Amygdala (tissue), 56 donors: Measurements from ENCODE around the gene ANGPTL5.
"Not testable (repeated sequence)": the region's sequence is repeated elsewhere in the genome, so short reads cannot be mapped to it uniquely, and the experiment has no call there.

Experiments used
- DNase-seq, 56 donors: peaks; one replicate each; lab custom pipeline; 2025; lab: John Stamatoyannopoulos, UW

Gene ANGPTL5

DNA sequence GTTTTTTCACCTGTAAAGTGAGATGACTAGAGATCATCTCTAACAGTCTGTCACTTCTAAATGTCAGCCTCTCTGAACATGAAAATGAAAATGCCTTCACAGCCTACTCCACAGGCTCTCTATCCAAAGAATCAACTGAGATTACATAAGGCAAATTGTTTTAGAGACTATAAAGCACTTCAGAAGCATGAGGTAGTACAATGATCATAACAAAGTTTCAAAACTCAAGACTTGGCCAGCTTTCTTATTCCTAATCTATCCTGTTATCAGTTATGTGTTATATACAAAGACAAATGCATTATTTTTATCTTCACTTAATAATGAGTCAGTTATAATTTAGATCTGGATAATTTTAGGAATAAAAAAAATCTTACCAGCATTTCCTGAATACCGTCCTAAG lies 21.8 kb downstream of the ANGPTL5 start:
- no peak for DNase-seq

DNA sequence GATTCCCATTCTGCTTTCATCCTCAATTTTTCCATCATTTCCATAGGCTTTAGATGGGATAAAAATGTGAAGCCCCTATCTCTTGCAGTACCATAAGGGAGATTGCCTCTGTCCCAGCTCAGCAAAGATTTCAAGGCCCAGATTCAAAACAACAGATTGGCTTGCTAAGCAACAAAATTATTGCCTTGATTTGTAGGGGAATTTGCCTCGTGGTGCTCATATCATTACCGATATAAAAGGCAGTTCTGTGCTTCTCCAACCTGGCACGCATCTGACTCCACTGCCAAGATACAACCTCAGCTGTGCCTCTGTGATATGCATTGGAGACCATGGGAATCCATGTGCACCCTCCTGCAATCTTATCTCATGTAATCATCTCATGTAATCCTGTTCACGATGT lies 26.6 kb downstream of the ANGPTL5 start:
- DNase-seq = no peak

- DNase-seq = no peak
These were observed 30.7 kb downstream of the ANGPTL5 start for GRCh38 chr11:101885631-101886030.

DNA sequence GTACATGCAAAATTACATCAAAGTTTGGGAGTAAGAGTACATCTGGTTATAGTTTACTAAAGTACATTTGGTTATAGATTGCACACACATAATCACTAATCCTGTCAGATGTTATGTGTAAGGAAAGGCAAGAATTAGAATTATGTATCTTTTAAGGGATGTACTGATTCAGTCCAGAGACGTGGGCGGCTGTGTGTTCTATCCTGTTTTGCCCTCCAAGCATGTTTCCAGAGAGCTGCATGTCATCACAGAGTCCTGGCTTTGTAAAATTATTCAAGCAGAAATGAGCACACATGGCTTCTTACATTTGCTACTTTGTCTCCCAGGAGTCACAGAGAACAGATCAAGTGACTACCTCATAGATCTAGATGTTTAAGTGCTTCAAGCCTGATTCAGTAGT lies 34.7 kb downstream of the ANGPTL5 start:
- no peak for DNase-seq

DNA sequence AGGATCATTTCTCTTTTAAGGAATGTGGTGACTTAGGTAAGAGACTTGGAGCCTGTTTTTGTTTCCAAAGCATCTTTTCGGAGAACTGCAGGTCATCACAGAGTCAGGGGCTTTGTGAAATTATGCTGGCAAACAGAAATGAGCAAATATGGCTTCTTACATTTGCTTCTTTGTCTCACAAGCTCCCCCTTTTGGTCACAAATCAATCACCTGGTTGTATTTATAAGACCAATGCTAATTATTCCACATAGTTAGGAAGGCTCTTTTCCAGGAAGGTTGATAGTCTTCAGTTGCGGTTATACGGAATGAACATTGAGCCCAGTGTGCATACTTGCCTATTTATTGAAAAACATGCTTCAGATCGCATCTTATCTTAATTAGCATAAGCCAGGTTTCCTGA lies 36.1 kb downstream of the ANGPTL5 start:
- no peak for DNase-seq

- no peak for DNase-seq
These were observed 44.0 kb downstream of the ANGPTL5 start for GRCh38 chr11:101872171-101872882.

- no peak for DNase-seq
These were observed 45.8 kb downstream of the ANGPTL5 start for GRCh38 chr11:101870510-101870909.

- DNase-seq = no peak
These were observed 48.4 kb downstream of the ANGPTL5 start for GRCh38 chr11:101867951-101868350.

GRCh38 chr11:101866619-101867491 lies 49.5 kb downstream of the ANGPTL5 start:
- no peak for DNase-seq

DNA sequence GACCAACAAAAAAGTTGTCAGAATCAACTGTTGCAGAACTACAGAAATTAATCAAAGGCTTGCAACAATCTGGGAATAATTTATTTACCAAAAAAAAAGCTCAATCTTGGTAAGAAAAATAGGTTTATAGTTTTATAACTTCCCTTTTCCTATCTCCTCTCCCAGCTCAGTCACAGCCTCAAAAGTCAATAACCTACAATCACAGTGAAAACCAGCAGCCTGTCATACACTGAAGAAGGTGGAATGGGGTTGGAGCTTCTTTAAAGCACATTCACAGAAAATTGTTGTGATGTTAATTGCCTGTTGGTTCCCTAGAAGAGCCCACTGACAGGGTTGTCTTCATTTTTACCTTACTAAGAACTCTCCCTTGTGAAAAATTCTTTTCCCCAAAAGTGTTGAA lies 52.2 kb downstream of the ANGPTL5 start:
- no peak for DNase-seq

- no peak for DNase-seq
These were observed 53.0 kb downstream of the ANGPTL5 start for GRCh38 chr11:101863361-101863760.

DNA sequence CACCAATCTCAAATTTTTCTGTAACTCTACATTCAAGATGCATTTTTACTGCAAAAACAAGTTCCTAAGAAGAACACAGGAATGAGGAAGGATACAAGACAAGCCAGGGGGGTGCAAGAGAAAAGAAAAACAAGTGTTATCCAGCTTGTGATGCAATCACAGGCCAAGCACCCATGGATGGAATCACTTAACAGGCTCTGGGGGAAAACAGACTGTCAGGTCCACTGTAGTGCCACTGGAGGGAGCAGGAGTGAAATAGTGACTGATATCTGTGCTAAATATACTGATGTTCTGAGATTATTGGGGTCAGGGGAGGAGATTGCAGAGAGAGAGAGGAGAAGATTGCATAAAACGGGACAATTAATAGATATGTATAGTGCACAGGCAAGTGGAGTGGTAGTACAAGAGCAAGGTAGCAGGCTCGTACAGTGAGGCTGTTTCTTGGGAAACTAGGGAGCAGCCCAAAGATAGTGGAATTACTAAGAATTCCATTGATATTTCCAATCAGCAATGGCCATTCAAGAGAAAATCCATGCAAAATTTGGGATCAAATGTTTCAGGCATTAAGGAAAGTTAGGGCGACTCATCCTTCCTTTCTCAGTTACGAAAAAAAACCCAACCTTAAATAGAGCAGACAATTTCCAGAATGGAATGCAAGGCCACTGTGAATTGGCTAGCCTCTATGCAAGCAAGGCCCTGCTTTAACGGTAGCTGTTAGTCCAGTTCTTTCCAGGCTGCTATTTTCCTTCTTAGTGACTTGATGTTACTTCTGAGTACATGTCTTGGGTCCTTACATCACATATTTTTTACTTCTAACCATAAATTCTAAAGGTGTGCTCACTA lies 53.7 kb downstream of the ANGPTL5 start:
- no peak for DNase-seq

- peak in 15 of 56 donors; percentile 0 to 44 (median 3) for DNase-seq
These were observed 55.5 kb downstream of the ANGPTL5 start for GRCh38 chr11:101860696-101861427.

DNA sequence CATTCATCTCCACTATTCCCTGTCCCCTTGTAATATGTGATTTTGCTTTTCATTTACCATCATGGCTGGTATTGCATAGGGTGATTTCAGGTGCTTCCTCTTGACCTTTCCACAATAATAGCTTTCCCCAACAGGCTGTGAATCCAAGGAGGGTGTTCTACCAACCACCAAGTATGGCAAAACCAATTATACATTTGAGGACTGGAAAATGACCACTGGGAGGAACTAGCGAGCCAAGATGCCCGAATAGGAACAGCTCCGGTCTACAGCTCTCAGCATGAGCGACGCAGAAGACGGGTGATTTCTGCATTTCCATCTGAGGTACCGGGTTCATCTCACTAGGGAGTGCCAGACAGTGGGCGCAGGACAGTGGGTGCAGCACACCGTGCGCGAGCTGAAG lies 64.1 kb downstream of the ANGPTL5 start:
- DNase-seq = not testable (repeated sequence)

DNA sequence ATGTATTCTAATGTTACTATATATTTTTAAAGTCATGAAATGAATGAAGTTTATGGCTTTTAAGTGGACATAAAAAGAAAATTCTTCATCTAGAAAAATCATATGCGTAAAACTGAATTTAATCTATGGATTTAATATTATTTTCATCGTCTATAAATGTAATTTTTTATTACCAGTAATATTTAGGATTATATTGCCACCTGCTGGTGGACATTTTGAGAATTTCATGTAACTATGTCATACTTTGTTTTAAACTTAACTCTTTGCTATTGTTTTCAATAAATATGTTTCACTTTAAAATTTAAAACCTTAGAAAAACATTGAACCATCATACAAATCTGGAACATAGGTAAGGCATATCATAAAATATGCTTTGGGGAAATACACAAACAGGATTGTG lies 68.1 kb downstream of the ANGPTL5 start:
- no peak for DNase-seq

- DNase-seq = no peak
These were observed 71.7 kb downstream of the ANGPTL5 start for GRCh38 chr11:101844608-101845007.

GRCh38 chr11:101840704-101841103 lies 75.6 kb downstream of the ANGPTL5 start:
- no peak for DNase-seq
